Smooth muscle cell (in vitro differentiated cells): ENCODE data around the gene RPS10. TPM values are rescaled to one million over a fixed set of nuclear protein-coding genes. Genes with fewer than 3 reads are reported as not detected.
A peak's percentile ranks its signal among the peaks of the same experiment; 100 is the strongest.

Experiments
- DNase-seq: peaks from one replicate; lab custom pipeline; 2025; ENCODE audit not compliant: unreplicated experiment; lab: John Stamatoyannopoulos, UW
- H2AFZ ChIP-seq: fragments of 200-600 bp; sonication (generic); 2 replicates; pipeline ENCODE4 v1.6.0; 2016; ENCODE audit warnings: antibody characterized with exemption, low read depth, mild to moderate bottlenecking
- H3F3A ChIP-seq: fragments of 200-600 bp; sonication (generic); 2 replicates; pipeline ENCODE4 v1.6.0; 2017; ENCODE audit warnings: antibody characterized with exemption, low read depth
- H3K27ac ChIP-seq: fragments of 200-600 bp; sonication (generic); 2 replicates; pipeline ENCODE4 v1.5.1; 2016; ENCODE audit warnings: low read depth, mild to moderate bottlenecking
- H3K27me3 ChIP-seq: fragments of 200-600 bp; sonication (generic); 2 replicates; pipeline ENCODE4 v1.6.1; 2016; ENCODE audit warnings: low read depth, mild to moderate bottlenecking
- H3K36me3 ChIP-seq: fragments of 200-600 bp; sonication (generic); 2 replicates; pipeline ENCODE4 v1.5.1; 2016; ENCODE audit warnings: low read depth
- H3K4me1 ChIP-seq: fragments of 200-600 bp; sonication (generic); 2 replicates; pipeline ENCODE4 v1.5.1; 2016; ENCODE audit warnings: low read depth
- H3K4me2 ChIP-seq: fragments of 200-600 bp; sonication (generic); 2 replicates; pipeline ENCODE4 v1.6.0; 2016; ENCODE audit warnings: mild to moderate bottlenecking
- H3K4me3 ChIP-seq: fragments of 200-600 bp; sonication (generic); 2 replicates; pipeline ENCODE4 v1.5.1; 2016; ENCODE audit warnings: mild to moderate bottlenecking
- H3K79me2 ChIP-seq: fragments of 200-600 bp; sonication (generic); 2 replicates; pipeline ENCODE4 v1.6.0; 2016; ENCODE audit warnings: low read depth, mild to moderate bottlenecking
- H3K9ac ChIP-seq: fragments of 200-600 bp; sonication (generic); 2 replicates; pipeline ENCODE4 v1.6.0; 2016; ENCODE audit warnings: low read depth
- H3K9me3 ChIP-seq: fragments of 200-600 bp; sonication (generic); replicated peaks from 2 replicates; pipeline ENCODE4 v1.5.1; 2016; ENCODE audit warnings: low read depth
- H4K20me1 ChIP-seq: fragments of 200-600 bp; sonication (generic); 2 replicates; pipeline ENCODE4 v1.6.0; 2016; ENCODE audit warnings: low read depth
- CTCF ChIP-seq: fragments of 200-600 bp; sonication (generic); IDR thresholded peaks from 2 replicates; pipeline ENCODE4 v1.5.1; 2017; ENCODE audit warnings: borderline replicate concordance, mild to moderate bottlenecking, antibody characterized with exemption; ENCODE audit not compliant: insufficient read depth, poor library complexity, severe bottlenecking
- WGBS: methylation state at CpG from one replicate; pipeline ENCODE4 v1.1.7; 2016; ENCODE audit warnings: low lambda C conversion rate; 5-methylcytosine and 5-hydroxymethylcytosine counted together
- polyA plus RNA-seq: library from polyadenylated mRNA; unstranded; fragments of >200 nt; fragmentation: Nextera tagmentation; extraction: Ambion mirVana; gene quantifications from 2 replicates; pipeline ENCODE4 v1.2.1, GENCODE V29; 2016
- total RNA-seq: library from RNA; depleted of rRNA; stranded (reverse); fragments of >200 nt; gene quantifications from 2 replicates; pipeline ENCODE4 v1.2.3, GENCODE V29; 2014

RPS10 gene
- total and polyA plus RNA-seq, 2 experiments from 2014 or later, result 660 to 2,498 TPM

GRCh38 chr6:34416877-34417371 is 8.9 kb downstream of the RPS10 start:
- no peak for DNase-seq
- no peaks in the 10 kb centered on the region for H3K9me3 ChIP-seq
- H3F3A ChIP-seq, result peaks cover 33% of the 10 kb centered on the region
- 89% methylated on average over 7 of the region's 7 CpGs for WGBS
- no peaks in the 10 kb centered on the region for H3K4me1 ChIP-seq
- H3K79me2 ChIP-seq, result peaks cover 3% of the 10 kb centered on the region
- peaks cover 59% of the 10 kb centered on the region for H4K20me1 ChIP-seq
- no peak overlapping the region for H3K4me2 ChIP-seq
- H2AFZ ChIP-seq, result no peak overlapping the region
- no peak for TF ChIP-seq CTCF
- no peak overlapping the region for H3K4me3 ChIP-seq
- H3K27ac ChIP-seq, result no peak overlapping the region
- no peaks in the 10 kb centered on the region for H3K27me3 ChIP-seq
- H3K36me3 ChIP-seq, result peaks cover 12% of the 10 kb centered on the region
- no peak overlapping the region for H3K9ac ChIP-seq

- Histone ChIP-seq H3F3A (peaks cover 31% of the 10 kb centered on the region), H4K20me1 (peaks cover 44% of the 10 kb centered on the region), H3K9me3 (no peaks in the 10 kb centered on the region), H3K4me3 (no peak overlapping the region), H3K9ac (no peak overlapping the region), H3K79me2 (no peaks in the 10 kb centered on the region), H3K4me2 (no peak overlapping the region), H3K27ac (no peak overlapping the region), H2AFZ (no peak overlapping the region), H3K4me1 (no peaks in the 10 kb centered on the region), H3K36me3 (peaks cover 10% of the 10 kb centered on the region), H3K27me3 (no peaks in the 10 kb centered on the region)
- DNase-seq, result no peak
- peak; percentile 29 for TF ChIP-seq CTCF
- WGBS, result 89% methylated on average over 11 of the region's 11 CpGs
Measured at GRCh38 chr6:34414999-34415858, 10.6 kb downstream of the RPS10 start.

- no peak for TF ChIP-seq CTCF
- Histone ChIP-seq H3F3A (peaks cover 20% of the 10 kb centered on the region), H3K4me3 (no peak overlapping the region), H3K9me3 (no peaks in the 10 kb centered on the region), H3K79me2 (no peaks in the 10 kb centered on the region), H3K4me2 (no peak overlapping the region), H3K4me1 (no peaks in the 10 kb centered on the region), H3K9ac (no peak overlapping the region), H3K27me3 (no peaks in the 10 kb centered on the region), H4K20me1 (peaks cover 23% of the 10 kb centered on the region), H2AFZ (no peak overlapping the region), H3K27ac (no peak overlapping the region), H3K36me3 (peaks cover 5% of the 10 kb centered on the region)
- WGBS, result 95% methylated on average over 5 of the region's 5 CpGs
- DNase-seq, result no peak
Measured at GRCh38 chr6:34412643-34413214, 13.1 kb downstream of the RPS10 start.
